Measurements from ENCODE around the gene BAIAP3. TPM values are rescaled to one million over a fixed set of nuclear protein-coding genes. Genes with fewer than 3 reads are reported as not detected.

The BAIAP3 gene
- polyA plus RNA-seq, result 10 to 100 TPM in 1 of 4 donors, 1 to 10 TPM in 3; 4.5 to 10.5 (median 7.0) TPM
- long read RNA-seq, donor 1, result 0 reads
- long read RNA-seq, donor 2, partial matches to known transcripts, result 0 of 9 reads
- long read RNA-seq, donor 2, other reads (novel, unspliced or antisense), result 9 of 9 reads
- long read RNA-seq, donor 3, result 0 reads
- long read RNA-seq, donor 4, result 0 reads
- long read RNA-seq, donor 5, result 0 reads
- long read RNA-seq, donor 6, result 0 reads
- long read RNA-seq, donor 7, result 0 reads
- long read RNA-seq, donor 8, result 0 reads
- long read RNA-seq, donor 9, result 0 reads
- long read RNA-seq, donor 10, result 0 reads

GRCh38 chr16:1333149-1333812, at the start of gene BAIAP3:
Gene BAIAP3, plus strand, starts transcription at chr16:1333645. Its CDS starts 4,905 bp downstream, at chr16:1338550.
- Histone ChIP-seq H3K27ac (ENCODE audit: low read depth in 1 of 3, low read length in 2 of 3) (peak within 1 kb of the TSS in 1 of 3 donors; percentile 43), H3K4me3 (ENCODE audit: low read depth in 1 of 3, low read length in 3 of 3) (peak within 1 kb of the TSS in 2 of 3 donors; percentile 34 to 48), H3K9me3 (ENCODE audit: control insufficient read depth in 2 of 2, insufficient read depth in 1 of 2, low read depth in 1 of 2, low read length in 1 of 2) (peaks cover 3 to 9% of the 10 kb centered on the region in 2 donors), H3K27me3 (ENCODE audit: control insufficient read depth in 3 of 3, insufficient read depth in 3 of 3, low read length in 3 of 3) (peaks cover 4 to 67% (median 8%) of the 10 kb centered on the region in 3 donors), H3K36me3 (ENCODE audit: control insufficient read depth in 3 of 3, insufficient read depth in 2 of 3, low read depth in 1 of 3, low read length in 3 of 3) (no peaks in the 10 kb centered on the region), H3K4me1 (ENCODE audit: control insufficient read depth in 3 of 3, insufficient read depth in 2 of 3, low read depth in 1 of 3, low read length in 2 of 3) (peaks cover 0 to 24% (median 3%) of the 10 kb centered on the region in 3 donors)
- 3 to 7% (median 3%) methylated on average over 38 to 83 of the region's 83 CpGs for WGBS, 3 donors
- no peak for FAIRE-seq
- peak; percentile 43 to 52 for DNase-seq

- no peak overlapping the region for H3K4me3 ChIP-seq (ENCODE audit: low read depth in 1 of 3, low read length in 3 of 3)
- WGBS, 3 donors, result 70 to 84% (median 82%) methylated on average over 16 of the region's 16 CpGs
- H3K27me3 ChIP-seq (ENCODE audit: control insufficient read depth in 3 of 3, insufficient read depth in 3 of 3, low read length in 3 of 3), result peaks cover 0 to 29% (median 10%) of the 10 kb centered on the region in 3 donors
- H3K27ac ChIP-seq (ENCODE audit: low read depth in 1 of 3, low read length in 2 of 3), result no peak overlapping the region
- DNase-seq (no peak), FAIRE-seq (no peak)
- no peaks in the 10 kb centered on the region for H3K9me3 ChIP-seq (ENCODE audit: control insufficient read depth in 2 of 2, insufficient read depth in 1 of 2, low read depth in 1 of 2, low read length in 1 of 2)
- H3K4me1 ChIP-seq (ENCODE audit: control insufficient read depth in 3 of 3, insufficient read depth in 2 of 3, low read depth in 1 of 3, low read length in 2 of 3), result no peaks in the 10 kb centered on the region
- H3K36me3 ChIP-seq (ENCODE audit: control insufficient read depth in 3 of 3, insufficient read depth in 2 of 3, low read depth in 1 of 3, low read length in 3 of 3), result no peaks in the 10 kb centered on the region
Observed at GRCh38 chr16:1283996-1284616, 49.3 kb upstream of the BAIAP3 start.

GRCh38 chr16:1285669-1286512, 47.6 kb upstream of the BAIAP3 start:
- peaks cover 0 to 37% (median 14%) of the 10 kb centered on the region in 3 donors for H3K27me3 ChIP-seq (ENCODE audit: control insufficient read depth in 3 of 3, insufficient read depth in 3 of 3, low read length in 3 of 3)
- no peak overlapping the region for H3K27ac ChIP-seq (ENCODE audit: low read depth in 1 of 3, low read length in 2 of 3)
- DNase-seq (no peak), FAIRE-seq (no peak)
- H3K4me3 ChIP-seq (ENCODE audit: low read depth in 1 of 3, low read length in 3 of 3), result no peak overlapping the region
- H3K36me3 ChIP-seq (ENCODE audit: control insufficient read depth in 3 of 3, insufficient read depth in 2 of 3, low read depth in 1 of 3, low read length in 3 of 3), result no peaks in the 10 kb centered on the region
- peaks cover 0 to 3% (median 0%) of the 10 kb centered on the region in 3 donors for H3K4me1 ChIP-seq (ENCODE audit: control insufficient read depth in 3 of 3, insufficient read depth in 2 of 3, low read depth in 1 of 3, low read length in 2 of 3)
- no peaks in the 10 kb centered on the region for H3K9me3 ChIP-seq (ENCODE audit: control insufficient read depth in 2 of 2, insufficient read depth in 1 of 2, low read depth in 1 of 2, low read length in 1 of 2)
- 73 to 74% (median 73%) methylated on average over 35 to 38 of the region's 38 CpGs for WGBS, 3 donors

- Histone ChIP-seq H3K4me3 (ENCODE audit: low read depth in 1 of 3, low read length in 3 of 3) (no peak overlapping the region), H3K4me1 (ENCODE audit: control insufficient read depth in 3 of 3, insufficient read depth in 2 of 3, low read depth in 1 of 3, low read length in 2 of 3) (peaks cover 0 to 7% (median 0%) of the 10 kb centered on the region in 3 donors), H3K36me3 (ENCODE audit: control insufficient read depth in 3 of 3, insufficient read depth in 2 of 3, low read depth in 1 of 3, low read length in 3 of 3) (no peaks in the 10 kb centered on the region), H3K27me3 (ENCODE audit: control insufficient read depth in 3 of 3, insufficient read depth in 3 of 3, low read length in 3 of 3) (peaks cover 0 to 37% (median 17%) of the 10 kb centered on the region in 3 donors), H3K9me3 (ENCODE audit: control insufficient read depth in 2 of 2, insufficient read depth in 1 of 2, low read depth in 1 of 2, low read length in 1 of 2) (no peaks in the 10 kb centered on the region), H3K27ac (ENCODE audit: low read depth in 1 of 3, low read length in 2 of 3) (no peak overlapping the region)
- no peak for FAIRE-seq
- WGBS, 3 donors, result 80 to 92% (median 83%) methylated on average over 25 of the region's 25 CpGs
- no peak for DNase-seq
Observed at GRCh38 chr16:1286513-1287094, 46.8 kb upstream of the BAIAP3 start.

- H3K4me3 ChIP-seq (ENCODE audit: low read depth in 1 of 3, low read length in 3 of 3), result no peak overlapping the region
- H3K4me1 ChIP-seq (ENCODE audit: control insufficient read depth in 3 of 3, insufficient read depth in 2 of 3, low read depth in 1 of 3, low read length in 2 of 3), result peaks cover 0 to 7% (median 0%) of the 10 kb centered on the region in 3 donors
- peaks cover 0 to 37% (median 17%) of the 10 kb centered on the region in 3 donors for H3K27me3 ChIP-seq (ENCODE audit: control insufficient read depth in 3 of 3, insufficient read depth in 3 of 3, low read length in 3 of 3)
- H3K27ac ChIP-seq (ENCODE audit: low read depth in 1 of 3, low read length in 2 of 3), result no peak overlapping the region
- WGBS, 3 donors, result 15 to 48% (median 24%) methylated on average over 35 to 40 of the region's 40 CpGs
- no peaks in the 10 kb centered on the region for H3K9me3 ChIP-seq (ENCODE audit: control insufficient read depth in 2 of 2, insufficient read depth in 1 of 2, low read depth in 1 of 2, low read length in 1 of 2)
- DNase-seq (no peak), FAIRE-seq (no peak)
- H3K36me3 ChIP-seq (ENCODE audit: control insufficient read depth in 3 of 3, insufficient read depth in 2 of 3, low read depth in 1 of 3, low read length in 3 of 3), result no peaks in the 10 kb centered on the region
Observed at GRCh38 chr16:1287982-1288670, 45.3 kb upstream of the BAIAP3 start.

GRCh38 chr16:1288813-1289476, 44.5 kb upstream of the BAIAP3 start:
- FAIRE-seq, result no peak
- DNase-seq, result no peak
- Histone ChIP-seq H3K4me3 (ENCODE audit: low read depth in 1 of 3, low read length in 3 of 3) (no peak overlapping the region), H3K36me3 (ENCODE audit: control insufficient read depth in 3 of 3, insufficient read depth in 2 of 3, low read depth in 1 of 3, low read length in 3 of 3) (no peaks in the 10 kb centered on the region), H3K9me3 (ENCODE audit: control insufficient read depth in 2 of 2, insufficient read depth in 1 of 2, low read depth in 1 of 2, low read length in 1 of 2) (no peaks in the 10 kb centered on the region), H3K27ac (ENCODE audit: low read depth in 1 of 3, low read length in 2 of 3) (no peak overlapping the region), H3K27me3 (ENCODE audit: control insufficient read depth in 3 of 3, insufficient read depth in 3 of 3, low read length in 3 of 3) (peaks cover 0 to 33% (median 17%) of the 10 kb centered on the region in 3 donors), H3K4me1 (ENCODE audit: control insufficient read depth in 3 of 3, insufficient read depth in 2 of 3, low read depth in 1 of 3, low read length in 2 of 3) (peaks cover 0 to 7% (median 0%) of the 10 kb centered on the region in 3 donors)
- 27 to 37% (median 35%) methylated on average over 16 to 20 of the region's 20 CpGs for WGBS, 3 donors

GRCh38 chr16:1289477-1289866, 44.0 kb upstream of the BAIAP3 start:
- peaks cover 0 to 33% (median 17%) of the 10 kb centered on the region in 3 donors for H3K27me3 ChIP-seq (ENCODE audit: control insufficient read depth in 3 of 3, insufficient read depth in 3 of 3, low read length in 3 of 3)
- FAIRE-seq (no peak), DNase-seq (no peak)
- H3K27ac ChIP-seq (ENCODE audit: low read depth in 1 of 3, low read length in 2 of 3), result no peak overlapping the region
- H3K4me3 ChIP-seq (ENCODE audit: low read depth in 1 of 3, low read length in 3 of 3), result no peak overlapping the region
- 16 to 27% (median 21%) methylated on average over 16 to 17 of the region's 17 CpGs for WGBS, 3 donors
- no peaks in the 10 kb centered on the region for H3K9me3 ChIP-seq (ENCODE audit: control insufficient read depth in 2 of 2, insufficient read depth in 1 of 2, low read depth in 1 of 2, low read length in 1 of 2)
- peaks cover 0 to 7% (median 0%) of the 10 kb centered on the region in 3 donors for H3K4me1 ChIP-seq (ENCODE audit: control insufficient read depth in 3 of 3, insufficient read depth in 2 of 3, low read depth in 1 of 3, low read length in 2 of 3)
- H3K36me3 ChIP-seq (ENCODE audit: control insufficient read depth in 3 of 3, insufficient read depth in 2 of 3, low read depth in 1 of 3, low read length in 3 of 3), result no peaks in the 10 kb centered on the region

All from small intestine (tissue), 16 donors.